Calu3 (cell line): Measurements from ENCODE around the gene ARHGAP15. TPM values are rescaled to one million over a fixed set of nuclear protein-coding genes. Genes with fewer than 3 reads are reported as not detected.

ENCODE experiments used
- BruUV-seq: library from RNA; stranded (reverse); fragments of 400-500 nt; replicated peaks from 2 replicates; lab custom pipeline; 2021; lab: Mats Ljungman, UMichigan
- CTCF ChIA-PET: fragments of 300-600 bp; sonication (Branson Sonifier 250); formaldehyde crosslinking; loops from one replicate; lab custom pipeline; 2022; ENCODE audit warnings: antibody characterized with exemption; lab: Charles Lee
- DNase-seq: peaks from one replicate; pipeline ENCODE4 v3.0.0; 2022
- H3K27ac Mint-ChIP-seq: one replicate; pipeline ENCODE4 v1.8.0; 2022; ENCODE audit warnings: mixed read lengths; ENCODE audit not compliant: unreplicated experiment
- H3K27me3 Mint-ChIP-seq: one replicate; pipeline ENCODE4 v1.8.0; 2022; ENCODE audit warnings: mixed read lengths; ENCODE audit not compliant: unreplicated experiment
- H3K36me3 Mint-ChIP-seq: one replicate; pipeline ENCODE4 v1.8.0; 2022; ENCODE audit warnings: mild to moderate bottlenecking, moderate library complexity, mixed read lengths; ENCODE audit not compliant: insufficient read depth, unreplicated experiment
- H3K4me1 Mint-ChIP-seq: one replicate; pipeline ENCODE4 v1.8.0; 2022; ENCODE audit warnings: mild to moderate bottlenecking, low read depth, mixed read lengths; ENCODE audit not compliant: unreplicated experiment
- H3K4me3 Mint-ChIP-seq: one replicate; pipeline ENCODE4 v1.8.0; 2022; ENCODE audit warnings: mild to moderate bottlenecking, low read depth, moderate library complexity, mixed read lengths; ENCODE audit not compliant: unreplicated experiment
- H3K9me3 Mint-ChIP-seq: one replicate; pipeline ENCODE4 v1.8.0; 2022; ENCODE audit warnings: low read depth, mixed read lengths; ENCODE audit not compliant: unreplicated experiment
- CTCF ChIP-seq: fragments of 200-600 bp; IDR thresholded peaks from one replicate; pipeline ENCODE4 v1.8.0; 2022; ENCODE audit warnings: antibody characterized with exemption; ENCODE audit not compliant: unreplicated experiment
- intact Hi-C: fragments of 100-400 bp; cut with micrococcal nuclease; formaldehyde crosslinking; loops from one replicate; pipeline ENCODE4 v1.10.0; 2022; ENCODE audit not compliant: unreplicated experiment
- total RNA-seq: library from RNA; stranded (reverse); gene quantifications from 2 replicates; pipeline ENCODE4 v1.2.3, GENCODE V29; 2022

Gene ARHGAP15
- total RNA-seq, 1 experiment from 2014 or later, result not detected

- BruUV-seq, result no TSS peak
- CTCF ChIA-PET, result no interaction called here
- DNase-seq, result no peak
- no peak overlapping the region for H3K4me3 Mint-ChIP-seq
- intact Hi-C loops, result no loop called here
- H3K27me3 Mint-ChIP-seq, result no peaks in the 10 kb centered on the region
- H3K27ac Mint-ChIP-seq, result no peak overlapping the region
- TF ChIP-seq CTCF, result no peak
- H3K9me3 Mint-ChIP-seq, result no peaks in the 10 kb centered on the region
- no peaks in the 10 kb centered on the region for H3K4me1 Mint-ChIP-seq
- no peaks in the 10 kb centered on the region for H3K36me3 Mint-ChIP-seq
These were observed 305.2 kb downstream of the ARHGAP15 start for GRCh38 chr2:143434445-143434844.

GRCh38 chr2:143435131-143435530, 305.9 kb downstream of the ARHGAP15 start:
- no peak for TF ChIP-seq CTCF
- Mint-ChIP-seq H3K4me1 (no peaks in the 10 kb centered on the region), H3K4me3 (no peak overlapping the region), H3K27ac (no peak overlapping the region), H3K27me3 (no peaks in the 10 kb centered on the region), H3K9me3 (no peaks in the 10 kb centered on the region), H3K36me3 (no peaks in the 10 kb centered on the region)
- BruUV-seq, result no TSS peak
- intact Hi-C loops, result no loop called here
- DNase-seq, result no peak
- CTCF ChIA-PET, result no interaction called here

GRCh38 chr2:143436951-143437350, 307.7 kb downstream of the ARHGAP15 start:
- no TSS peak for BruUV-seq
- CTCF ChIA-PET, result no interaction called here
- no peak for TF ChIP-seq CTCF
- Mint-ChIP-seq H3K36me3 (no peaks in the 10 kb centered on the region), H3K27ac (no peak overlapping the region), H3K4me3 (no peak overlapping the region), H3K4me1 (no peaks in the 10 kb centered on the region), H3K27me3 (no peaks in the 10 kb centered on the region), H3K9me3 (no peaks in the 10 kb centered on the region)
- no peak for DNase-seq
- intact Hi-C loops, result no loop called here

- Mint-ChIP-seq H3K4me1 (no peaks in the 10 kb centered on the region), H3K9me3 (no peaks in the 10 kb centered on the region), H3K27me3 (no peaks in the 10 kb centered on the region), H3K36me3 (no peaks in the 10 kb centered on the region), H3K27ac (no peak overlapping the region), H3K4me3 (no peak overlapping the region)
- CTCF ChIA-PET, result no interaction called here
- no TSS peak for BruUV-seq
- intact Hi-C loops, result no loop called here
- TF ChIP-seq CTCF, result no peak
- no peak for DNase-seq
These were observed 311.3 kb downstream of the ARHGAP15 start for GRCh38 chr2:143440411-143441012.
